BJ (cell line): ENCODE data around the gene PLD6. TPM values are rescaled to one million over a fixed set of nuclear protein-coding genes. Genes with fewer than 3 reads are reported as not detected.

Experiments
- CTCF ChIA-PET: fragments of 350-600 bp; formaldehyde crosslinking; extraction: SDS; loops from one replicate; lab custom pipeline; 2021; ENCODE audit warnings: antibody characterized with exemption, inconsistent platforms; lab: Yijun Ruan, JAX
- POLR2A ChIA-PET: fragments of 300-600 bp; sonication (Branson Sonifier 250); formaldehyde crosslinking; extraction: SDS; loops from one replicate; lab custom pipeline; 2021; ENCODE audit warnings: antibody characterized with exemption; lab: Charles Lee
- DNase-seq: peaks from one replicate; pipeline ENCODE4 v3.0.0-alpha.2; 2011; ENCODE audit warnings: low read depth
- H3K27me3 ChIP-seq: 2 replicates; pipeline ENCODE4 v1.6.0; 2011; ENCODE audit warnings: low read length; ENCODE audit not compliant: control insufficient read depth, insufficient read depth
- H3K36me3 ChIP-seq: 2 replicates; pipeline ENCODE4 v1.5.1; 2011; ENCODE audit warnings: low read length; ENCODE audit not compliant: control insufficient read depth, insufficient read depth
- H3K4me3 ChIP-seq: 2 replicates; pipeline ENCODE4 v1.5.1; 2011; ENCODE audit warnings: low read depth, mild to moderate bottlenecking, control low read depth, low read length
- CTCF ChIP-seq: IDR thresholded peaks from 2 replicates; pipeline ENCODE4 v1.5.1; 2011; ENCODE audit warnings: low read depth, mild to moderate bottlenecking, control low read depth, inconsistent platforms, low read length, moderate library complexity; ENCODE audit not compliant: insufficient read depth
- polyA plus RNA-seq: library from polyadenylated mRNA; depleted of rRNA; stranded (reverse); fragments of >200 nt; gene quantifications from 2 replicates; pipeline ENCODE4 v1.2.3, GENCODE V29; 2011

The PLD6 gene
- polyA plus RNA-seq, 1 experiment: 1.5 TPM

- Histone ChIP-seq H3K36me3 (peaks cover 28% of the 10 kb centered on the region), H3K27me3 (no peaks in the 10 kb centered on the region), H3K4me3 (no peak overlapping the region)
- DNase-seq: no peak
- no peak for TF ChIP-seq CTCF
- ChIA-PET CTCF (interaction anchor here (0.6 to 0.9 kb wide), 2 partner anchors 32 to 596 kb away, joined by 3 read pairs; no protein-coding TSS in a partner anchor), POLR2A (no interaction called here)
Observed at GRCh38 chr17:17231621-17232302, 25.6 kb upstream of the PLD6 start.

- ChIA-PET CTCF (no interaction called here), POLR2A (no interaction called here)
- no peak for TF ChIP-seq CTCF
- Histone ChIP-seq H3K36me3 (peaks cover 39% of the 10 kb centered on the region), H3K27me3 (no peaks in the 10 kb centered on the region), H3K4me3 (no peak overlapping the region)
- DNase-seq: no peak
Observed at GRCh38 chr17:17229416-17230384, 23.6 kb upstream of the PLD6 start.

DNA sequence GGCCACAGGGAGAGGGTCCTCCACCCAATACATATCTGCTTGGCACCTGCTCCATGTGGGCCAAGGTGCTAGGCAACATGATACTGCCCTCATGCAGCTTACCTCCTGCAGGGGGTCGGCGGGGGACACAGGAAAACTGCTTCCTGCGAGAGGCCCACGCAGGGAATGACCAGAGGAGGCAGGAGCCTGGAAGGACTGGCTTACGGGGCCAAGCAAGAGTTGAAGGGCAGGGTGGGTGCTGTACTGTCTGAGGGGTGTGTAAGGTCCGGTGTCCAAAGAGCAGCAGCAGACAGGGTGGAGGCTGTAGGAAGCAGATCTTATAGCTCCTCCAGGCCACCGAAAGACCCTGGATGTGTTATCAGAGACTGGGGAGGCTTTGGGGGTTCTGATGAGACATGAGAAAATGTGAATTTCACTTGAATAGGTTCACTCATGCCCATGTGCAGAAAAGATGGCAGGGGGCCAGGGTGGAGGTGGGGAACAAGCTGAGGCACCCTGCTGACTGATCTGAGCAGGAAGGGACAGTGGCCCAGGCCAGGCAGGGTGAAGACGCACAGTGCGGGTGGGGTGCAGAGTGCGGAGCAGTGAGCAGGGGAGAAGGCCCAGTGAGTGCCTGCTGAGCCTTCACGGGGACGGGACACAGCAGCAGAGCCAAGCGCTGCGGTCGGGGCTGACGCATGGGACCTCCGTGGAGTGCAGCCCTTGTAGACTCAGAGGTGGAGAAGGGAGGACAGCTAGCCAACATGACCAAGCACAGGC is 22.6 kb upstream of the PLD6 start:
- Histone ChIP-seq H3K4me3 (no peak overlapping the region), H3K27me3 (no peaks in the 10 kb centered on the region), H3K36me3 (peaks cover 42% of the 10 kb centered on the region)
- CTCF ChIA-PET: no interaction called here
- POLR2A ChIA-PET: no interaction called here
- TF ChIP-seq CTCF: no peak
- DNase-seq: no peak

GRCh38 chr17:17227608-17228520 is 21.7 kb upstream of the PLD6 start:
- TF ChIP-seq CTCF: no peak
- DNase-seq: no peak
- CTCF ChIA-PET: no interaction called here
- POLR2A ChIA-PET: no interaction called here
- Histone ChIP-seq H3K4me3 (no peak overlapping the region), H3K36me3 (peaks cover 47% of the 10 kb centered on the region), H3K27me3 (no peaks in the 10 kb centered on the region)
